SK-N-DZ (cell line): ENCODE data around the gene VEZT.

Experiments
- small RNA-seq, 2 experiments: library from RNA; depleted of rRNA; stranded (forward); fragments of <200 nt; gene quantifications; one replicate each; pipeline ENCODE3, GENCODE V24; 2014

VEZT gene

Small RNA genes lying within 50 kb of the gene (small RNA-seq; reads per million reads assigned to genes)
- gene MIR331: 0.66 to 7.4 reads per million in 2 experiments
- 0 to 0.13 reads per million in 2 experiments for gene MIR3685
- 0 reads per million in 2 experiments for gene RF00019
- 0 to 0.04 reads per million in 2 experiments for gene RNU6-808P
